Neural progenitor cell (in vitro differentiated cells): ENCODE measurements around the gene TMEFF2.

Experiments
- CTCF ChIP-seq: fragments of 200-600 bp; sonication (generic); IDR thresholded peaks from 2 replicates; pipeline ENCODE4 v1.5.1; 2017; ENCODE audit warnings: antibody characterized with exemption, mild to moderate bottlenecking
- EZH2phosphoT487 ChIP-seq: fragments of 200-600 bp; sonication (generic); IDR thresholded peaks from 2 replicates; pipeline ENCODE4 v1.6.1; 2017; ENCODE audit warnings: antibody characterized with exemption

- no peak for TF ChIP-seq CTCF
- no peak for TF ChIP-seq EZH2phosphoT487
Measured at GRCh38 chr2:192126426-192126825, 68.3 kb downstream of the TMEFF2 start.
